Progenitor cell of endocrine pancreas (in vitro differentiated cells): ENCODE data around the gene HDAC7. TPM values are rescaled to one million over a fixed set of nuclear protein-coding genes. Genes with fewer than 3 reads are reported as not detected.

Experiments used
- DNase-seq: peaks from one replicate; pipeline ENCODE4 v3.0.0; 2021; ENCODE audit warnings: low spot score; ENCODE audit not compliant: unreplicated experiment
- H3K27ac Mint-ChIP-seq: 2 replicates; pipeline ENCODE4 v1.8.0; 2021; ENCODE audit warnings: mild to moderate bottlenecking, moderate library complexity, mixed read lengths
- H3K27me3 Mint-ChIP-seq: 2 replicates; pipeline ENCODE4 v1.8.0; 2021; ENCODE audit warnings: mixed read lengths
- H3K36me3 Mint-ChIP-seq: 2 replicates; pipeline ENCODE4 v1.8.0; 2022; ENCODE audit warnings: mixed read lengths; ENCODE audit not compliant: insufficient read depth
- H3K4me1 Mint-ChIP-seq: 2 replicates; pipeline ENCODE4 v1.8.0; 2021; ENCODE audit warnings: low read depth, mixed read lengths
- H3K4me3 Mint-ChIP-seq: 2 replicates; pipeline ENCODE4 v1.8.0; 2021; ENCODE audit warnings: low read depth, mild to moderate bottlenecking, moderate library complexity, mixed read lengths
- H3K9me3 Mint-ChIP-seq: 2 replicates; pipeline ENCODE4 v1.8.0; 2021; ENCODE audit warnings: low read depth, mixed read lengths
- CTCF ChIP-seq: fragments of 200-600 bp; sonication (generic); IDR thresholded peaks from one replicate; pipeline ENCODE4 v1.5.0; 2021; ENCODE audit warnings: antibody characterized with exemption, mild to moderate bottlenecking; ENCODE audit not compliant: unreplicated experiment
- total RNA-seq: library from RNA; stranded (reverse); gene quantifications from 2 replicates; pipeline ENCODE4 v1.2.1, GENCODE V29; 2021

HDAC7 gene
- total RNA-seq, 1 donor from 2014 or later = 80.0 TPM

DNA sequence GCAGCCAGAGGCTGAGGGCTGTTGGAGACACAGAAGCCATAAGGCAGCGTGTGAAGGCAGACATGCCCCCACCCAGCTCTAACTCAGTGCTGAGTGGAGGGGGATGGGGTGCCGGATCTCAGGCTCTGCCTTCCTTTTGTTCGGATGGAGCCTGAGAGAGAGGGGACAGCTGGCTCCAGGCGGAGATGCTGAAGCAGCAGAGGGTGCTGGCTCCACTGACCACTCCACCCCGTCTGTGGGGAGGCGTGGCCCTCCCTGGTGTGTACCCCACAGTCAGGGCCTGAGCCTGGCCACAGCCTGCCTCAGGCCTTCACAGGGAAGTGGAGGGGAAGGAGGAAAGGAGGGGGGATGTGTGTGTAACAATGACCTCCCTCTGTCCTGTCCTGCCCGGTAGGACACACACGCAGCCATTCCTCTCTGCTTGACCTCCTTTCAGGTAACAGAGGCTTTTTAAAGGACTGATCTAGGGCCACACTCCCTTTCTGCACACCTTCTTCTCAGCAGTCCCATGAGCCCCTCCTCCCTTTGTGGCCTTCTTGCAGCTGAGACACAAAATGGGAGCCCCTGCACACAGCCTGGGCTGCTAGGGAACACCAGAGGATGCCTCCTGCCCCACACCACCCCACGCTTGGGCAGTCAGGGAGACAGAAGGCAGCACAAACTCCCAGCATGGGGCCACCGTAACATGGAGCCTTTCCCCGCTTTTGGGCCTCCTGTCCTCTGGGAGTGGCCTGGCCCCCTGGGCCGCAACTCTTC is 84.8 kb downstream of the HDAC7 start:
- no peak for TF ChIP-seq CTCF
- Mint-ChIP-seq H3K4me1 (peaks cover 13% of the 10 kb centered on the region), H3K4me3 (no peak overlapping the region), H3K36me3 (no peaks in the 10 kb centered on the region), H3K27ac (peak overlapping the region; percentile 49), H3K9me3 (no peaks in the 10 kb centered on the region), H3K27me3 (peaks cover 3% of the 10 kb centered on the region)
- DNase-seq = no peak

DNA sequence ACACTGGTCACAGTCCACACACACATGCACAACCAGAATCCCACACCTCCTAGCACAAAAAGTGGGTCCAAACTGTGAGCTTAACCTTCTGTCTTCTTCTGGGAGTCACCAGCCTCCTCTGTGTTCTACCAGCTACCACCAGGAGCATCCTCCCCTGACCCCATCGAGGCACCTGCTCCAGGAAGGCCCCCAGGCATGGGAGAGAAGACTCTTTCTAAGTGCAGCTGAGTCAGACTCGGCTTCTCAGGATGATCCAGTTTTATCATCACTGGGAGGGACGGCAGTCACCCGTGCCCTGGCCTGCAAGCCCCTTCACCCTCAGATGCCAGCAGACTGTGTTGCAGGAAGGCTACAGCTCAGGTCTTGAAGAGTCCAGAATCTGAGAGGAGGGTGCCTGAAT is 86.6 kb downstream of the HDAC7 start:
- Mint-ChIP-seq H3K27me3 (peaks cover 3% of the 10 kb centered on the region), H3K4me3 (no peak overlapping the region), H3K9me3 (no peaks in the 10 kb centered on the region), H3K4me1 (peaks cover 22% of the 10 kb centered on the region), H3K36me3 (no peaks in the 10 kb centered on the region), H3K27ac (no peak overlapping the region)
- no peak for TF ChIP-seq CTCF
- no peak for DNase-seq

Other genes with a start within 250 kb of the HDAC7 start
- 36.4 and 39.8 TPM in 2 replicates for gene RPAP3, start 113.9 kb downstream of the HDAC7 start, total RNA-seq
- gene ENDOU, start 94.4 kb downstream of the HDAC7 start, total RNA-seq = not detected in 2 replicates
- gene RAPGEF3, start 61.0 kb downstream of the HDAC7 start, total RNA-seq = 1.2 and 1.7 TPM in 2 replicates
- gene SLC48A1, start 46.7 kb downstream of the HDAC7 start, total RNA-seq = 15.1 and 16.2 TPM in 2 replicates
- 0.31 and 0.38 TPM in 2 replicates for gene VDR, start 85.1 kb upstream of the HDAC7 start, total RNA-seq
- 76.1 and 83.9 TPM in 2 replicates for gene TMEM106C, start 143.7 kb upstream of the HDAC7 start, total RNA-seq
- gene COL2A1, start 184.6 kb upstream of the HDAC7 start, total RNA-seq = 424 and 446 TPM in 2 replicates